HEK293 (cell line): Measurements from ENCODE around the gene CREB3.

Source experiments
- CTCF ChIA-PET: fragments of 350-600 bp; formaldehyde crosslinking; extraction: SDS; loops from one replicate; lab custom pipeline; 2021; ENCODE audit warnings: antibody characterized with exemption; lab: Yijun Ruan, JAX
- POLR2A ChIA-PET: fragments of 300-600 bp; formaldehyde crosslinking; extraction: SDS; loops from one replicate; lab custom pipeline; 2020; ENCODE audit warnings: antibody characterized with exemption, inconsistent platforms; lab: Yijun Ruan, JAX
- H3K27ac ChIP-seq: fragments of 200-500 bp; sonication (Bioruptor generic); 2 replicates; pipeline ENCODE4 v1.5.1; 2014; ENCODE audit warnings: low read depth, low read length, control low read depth, inconsistent platforms; ENCODE audit errors: extremely low read depth
- H3K36me3 ChIP-seq, 2 experiments: fragments of 200-500 bp in 1 of 2; sonication (Bioruptor generic) in 1 of 2; 1 replicate in 1 of 2; 2 replicates in 1 of 2; pipeline ENCODE4 v1.5.1; 2014 to 2017; ENCODE audit warnings: inconsistent platforms in 2 of 2, low read length in 2 of 2; ENCODE audit not compliant: control insufficient read depth in 2 of 2, insufficient read depth in 1 of 2
- H3K4me1 ChIP-seq: fragments of 200-500 bp; sonication (Bioruptor generic); 2 replicates; pipeline ENCODE4 v1.5.1; 2014; ENCODE audit warnings: mild to moderate bottlenecking, low read length, inconsistent platforms; ENCODE audit not compliant: control insufficient read depth, insufficient read depth
- H3K4me3 ChIP-seq: 2 replicates; pipeline ENCODE4 v1.5.1; 2011; ENCODE audit warnings: low read depth, mild to moderate bottlenecking, control low read depth, low read length, moderate library complexity
- H3K9me3 ChIP-seq: fragments of 200-500 bp; sonication (Bioruptor generic); 2 replicates; pipeline ENCODE4 v1.5.1; 2014; ENCODE audit warnings: low read depth, low read length, inconsistent platforms; ENCODE audit not compliant: control insufficient read depth, insufficient read depth
- GFI1B ChIP-seq: fragments of 450-650 bp; formaldehyde crosslinking; IDR thresholded peaks from 2 replicates; pipeline ENCODE4 v1.5.1; 2016; ENCODE audit warnings: missing biosample characterization, missing genetic modification characterization
- GLIS1 ChIP-seq: fragments of 450-650 bp; formaldehyde crosslinking; IDR thresholded peaks from 2 replicates; pipeline ENCODE4 v1.5.1; 2016; ENCODE audit warnings: missing biosample characterization, missing genetic modification characterization
- HOXA7 ChIP-seq: sonication (generic); formaldehyde crosslinking; IDR thresholded peaks from 2 replicates; pipeline ENCODE4 v1.8.1; 2022; ENCODE audit warnings: missing genetic modification reagents, borderline replicate concordance
- MZF1 ChIP-seq: fragments of 450-650 bp; formaldehyde crosslinking; IDR thresholded peaks from 2 replicates; pipeline ENCODE4 v1.5.1; 2017; ENCODE audit warnings: missing biosample characterization, missing genetic modification characterization, borderline replicate concordance
- REPIN1 ChIP-seq: fragments of 450-650 bp; formaldehyde crosslinking; IDR thresholded peaks from 2 replicates; pipeline ENCODE4 v1.5.1; 2017; ENCODE audit warnings: missing biosample characterization, missing genetic modification characterization, low read depth
- TRIM28 ChIP-seq: IDR thresholded peaks from 2 replicates; pipeline ENCODE4 v1.6.1; 2011; ENCODE audit warnings: low read length, control low read depth, borderline replicate concordance
- ZBTB11 ChIP-seq: fragments of 450-650 bp; formaldehyde crosslinking; conservative IDR thresholded peaks from 2 replicates; pipeline ENCODE4 v1.5.1; 2016; ENCODE audit warnings: low read depth, missing biosample characterization, missing genetic modification characterization
- ZBTB6 ChIP-seq: fragments of 450-650 bp; formaldehyde crosslinking; IDR thresholded peaks from 2 replicates; pipeline ENCODE4 v1.5.1; 2017; ENCODE audit warnings: missing biosample characterization, missing genetic modification characterization
- ZNF112 ChIP-seq: fragments of 450-650 bp; formaldehyde crosslinking; IDR thresholded peaks from 2 replicates; pipeline ENCODE4 v1.5.0; 2017; ENCODE audit warnings: missing biosample characterization, missing genetic modification characterization
- ZNF19 ChIP-seq: fragments of 450-650 bp; formaldehyde crosslinking; IDR thresholded peaks from 2 replicates; pipeline ENCODE4; 2016; ENCODE audit warnings: missing biosample characterization, missing genetic modification characterization, low read depth
- ZNF335 ChIP-seq: fragments of 450-650 bp; formaldehyde crosslinking; conservative IDR thresholded peaks from 2 replicates; pipeline ENCODE4 v1.5.1; 2016; ENCODE audit warnings: missing biosample characterization, missing genetic modification characterization
- ZNF366 ChIP-seq: fragments of 450-650 bp; formaldehyde crosslinking; conservative IDR thresholded peaks from 2 replicates; pipeline ENCODE4 v1.5.1; 2016; ENCODE audit warnings: missing biosample characterization, missing genetic modification characterization
- ZNF510 ChIP-seq: fragments of 450-650 bp; formaldehyde crosslinking; IDR thresholded peaks from 2 replicates; pipeline ENCODE4 v1.5.1; 2018; ENCODE audit warnings: mild to moderate bottlenecking, missing genetic modification characterization, missing biosample characterization; ENCODE audit not compliant: insufficient replicate concordance
- ZNF521 ChIP-seq: fragments of 450-650 bp; formaldehyde crosslinking; IDR thresholded peaks from 2 replicates; pipeline ENCODE4 v1.5.1; 2017; ENCODE audit warnings: missing biosample characterization, mild to moderate bottlenecking, missing genetic modification characterization
- ZNF692 ChIP-seq: fragments of 450-650 bp; formaldehyde crosslinking; IDR thresholded peaks from 2 replicates; pipeline ENCODE4 v1.5.1; 2016; ENCODE audit warnings: missing biosample characterization, missing genetic modification characterization
- ZNF843 ChIP-seq: fragments of 450-650 bp; formaldehyde crosslinking; IDR thresholded peaks from 2 replicates; pipeline ENCODE4 v1.5.1; 2016; ENCODE audit warnings: missing biosample characterization, missing genetic modification characterization
- ZSCAN5A ChIP-seq: fragments of 450-650 bp; formaldehyde crosslinking; IDR thresholded peaks from 2 replicates; pipeline ENCODE4 v1.5.1; 2016; ENCODE audit warnings: missing biosample characterization, missing genetic modification characterization

Gene CREB3

GRCh38 chr9:35691334-35691650 lies 41.2 kb upstream of the CREB3 start:
- peaks cover 0 to 7% of the 10 kb centered on the region in 2 experiments; a peak in 1 of 3 replicates for H3K36me3 ChIP-seq
- no peaks in the 10 kb centered on the region for H3K9me3 ChIP-seq
- ChIA-PET POLR2A (interaction anchor here (0.6 to 2.9 kb wide), 12 partner anchors 11 to 1954 kb away, joined by 3 to 23 read pairs (median 6); partner anchors contain the start of genes ARHGEF39, CCDC107, CREB3 and RMRP), CTCF (interaction anchor here (0.6 to 9.0 kb wide), 9 partner anchors 8 to 216 kb away, joined by 3 to 157 read pairs (median 3); partner anchors contain the start of genes ARHGEF39, CCDC107, CREB3 and RMRP)
- H3K4me3 ChIP-seq, result peak overlapping the region; percentile 58
- peaks cover 3% of the 10 kb centered on the region; the same call in 1 of the 2 replicates for H3K4me1 ChIP-seq
- no peak overlapping the region; the same call in 1 of the 2 replicates for H3K27ac ChIP-seq
- TF ChIP-seq TRIM28 (no peak), ZNF335 (tag by site-specific recombination) (0 out of 2 replicates have a peak, but pooled peaks have one; percentile 77), GFI1B (tag by site-specific recombination) (no peak)

GRCh38 chr9:35691757-35692301 lies 40.6 kb upstream of the CREB3 start:
- peaks cover 0 to 12% of the 10 kb centered on the region in 2 experiments; a peak in 1 of 3 replicates for H3K36me3 ChIP-seq
- no peak overlapping the region for H3K4me3 ChIP-seq
- POLR2A ChIA-PET, result interaction anchor here (0.6 to 2.9 kb wide), 8 partner anchors 21 to 1954 kb away, joined by 3 to 23 read pairs (median 9); partner anchors contain the start of genes CCDC107, CREB3, RMRP and TLN1
- no peak overlapping the region for H3K27ac ChIP-seq
- TF ChIP-seq ZNF335 (tag by site-specific recombination), result peak; percentile 70
- no peak for TF ChIP-seq GLIS1 (tag by site-specific recombination)
- TF ChIP-seq ZBTB6 (tag by site-specific recombination), result no peak
- peaks cover 3% of the 10 kb centered on the region; the same call in 1 of the 2 replicates for H3K4me1 ChIP-seq
- no peaks in the 10 kb centered on the region for H3K9me3 ChIP-seq
- CTCF ChIA-PET, result interaction anchor here (0.6 to 9.0 kb wide), 8 partner anchors 8 to 215 kb away, joined by 3 to 157 read pairs (median 3); partner anchors contain the start of genes ARHGEF39, CCDC107, CREB3 and RMRP

GRCh38 chr9:35695943-35696401 lies 36.5 kb upstream of the CREB3 start:
- Histone ChIP-seq H3K27ac (no peak overlapping the region), H3K9me3 (no peaks in the 10 kb centered on the region), H3K36me3 (peaks cover 15 to 54% of the 10 kb centered on the region in 2 experiments; a peak in 2 of 3 replicates), H3K4me3 (no peak overlapping the region), H3K4me1 (no peaks in the 10 kb centered on the region)
- TF ChIP-seq REPIN1 (no peak), ZNF19 (tag by site-specific recombination) (no peak), ZNF366 (no peak), ZNF510 (tag by site-specific recombination) (no peak), ZNF692 (no peak), ZBTB11 (tag by site-specific recombination) (no peak), ZSCAN5A (tag by site-specific recombination) (no peak), MZF1 (tag by site-specific recombination) (no peak), HOXA7 (CRISPR knock-in tag) (no peak), ZNF112 (tag by site-specific recombination) (no peak), ZNF521 (tag by site-specific recombination) (no peak), ZNF843 (tag by site-specific recombination) (no peak)
- POLR2A ChIA-PET, result interaction anchor here (0.7 to 3.8 kb wide), 10 partner anchors 7 to 38 kb away, joined by 3 to 31 read pairs (median 4); partner anchors contain the start of genes ARHGEF39, CCDC107, CREB3 and RMRP
- CTCF ChIA-PET, result interaction anchor here (0.6 to 9.0 kb wide), 25 partner anchors 8 to 675 kb away, joined by 3 to 157 read pairs (median 9); partner anchors contain the start of genes ARHGEF39, CA9, CCDC107 and CREB3
